SK-N-DZ (cell line): ENCODE results near the gene TIGD3.

Experiments used
- DNase-seq: peaks from one replicate; pipeline ENCODE4 v3.0.0-alpha.2; 2015; ENCODE audit warnings: low spot score

Gene TIGD3

DNA sequence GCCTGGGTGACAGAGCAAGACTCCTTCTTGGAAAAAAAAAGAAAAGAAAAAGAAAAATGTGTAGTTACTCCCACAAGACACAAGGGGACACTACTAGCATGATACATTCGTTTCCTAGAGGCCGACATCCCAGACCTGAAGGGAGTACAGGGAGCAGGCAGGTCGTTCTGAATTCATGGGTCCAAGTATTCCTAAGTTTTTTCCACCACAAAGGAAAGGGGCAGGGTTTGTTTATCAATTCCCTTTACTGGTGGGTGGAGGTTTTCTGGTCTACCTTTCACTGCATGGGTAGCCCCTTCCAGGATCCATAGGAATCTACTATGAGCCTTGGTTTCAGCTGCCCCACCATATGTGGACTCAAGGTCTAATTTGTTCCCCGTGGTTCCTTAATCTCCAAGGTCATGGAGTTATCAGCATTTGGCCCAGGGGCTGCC lies 11.8 kb downstream of the TIGD3 start:
- peak; percentile 83 for DNase-seq

DNA sequence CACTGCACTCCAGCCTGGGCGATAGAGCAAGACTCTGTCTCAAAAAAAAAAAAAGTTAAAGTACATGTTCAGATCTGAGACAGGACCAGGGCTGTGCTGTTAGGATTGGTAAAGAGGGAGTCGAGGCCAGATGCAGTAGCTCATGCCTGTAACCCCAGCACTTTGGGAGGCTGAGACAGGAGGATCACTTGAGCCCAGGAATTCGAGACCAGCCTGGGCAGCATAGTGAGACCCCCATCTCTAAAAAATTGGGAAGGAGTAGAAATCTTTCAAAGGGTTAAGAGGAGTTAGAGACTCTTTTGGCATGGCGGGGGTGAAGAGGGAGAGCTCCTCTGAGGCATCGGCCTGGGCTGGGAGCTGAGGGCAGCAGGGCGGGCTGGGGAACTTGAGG lies 16.1 kb downstream of the TIGD3 start:
- DNase-seq: no peak

DNA sequence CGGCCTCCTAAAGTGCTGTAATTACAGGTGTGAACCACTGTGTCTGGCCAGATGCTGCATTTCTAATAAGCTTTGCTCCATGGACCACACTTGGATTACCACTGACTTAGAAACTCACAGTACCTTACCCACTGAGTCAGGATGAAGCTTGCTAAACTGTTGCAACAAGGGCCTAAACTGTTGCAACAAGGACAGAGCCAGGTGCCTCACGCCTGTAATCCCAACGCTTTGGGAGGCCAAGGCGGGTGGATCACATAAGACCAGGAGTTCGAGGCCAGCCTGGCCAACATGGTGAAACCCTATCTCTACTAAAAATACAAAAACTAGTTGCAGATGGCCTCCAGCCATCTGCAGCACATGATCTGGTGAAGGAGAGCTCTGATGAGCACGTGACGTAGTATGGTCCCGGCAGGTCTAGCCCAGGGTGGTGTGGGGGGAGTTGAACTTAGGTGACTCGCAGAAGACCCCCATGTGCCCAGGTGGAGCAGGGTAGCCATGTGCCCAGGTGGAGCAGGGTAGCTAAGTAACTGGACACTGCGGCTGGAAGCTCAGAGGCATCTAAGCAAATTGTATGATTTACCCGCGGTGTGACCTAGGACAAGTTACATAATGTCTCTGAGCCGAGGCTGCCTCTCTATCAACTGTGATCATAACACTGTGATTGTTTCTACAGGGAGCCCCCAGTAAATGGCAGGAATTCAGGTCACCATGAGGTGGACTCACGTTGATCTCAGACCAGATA lies 19.5 kb downstream of the TIGD3 start:
- no peak for DNase-seq

DNA sequence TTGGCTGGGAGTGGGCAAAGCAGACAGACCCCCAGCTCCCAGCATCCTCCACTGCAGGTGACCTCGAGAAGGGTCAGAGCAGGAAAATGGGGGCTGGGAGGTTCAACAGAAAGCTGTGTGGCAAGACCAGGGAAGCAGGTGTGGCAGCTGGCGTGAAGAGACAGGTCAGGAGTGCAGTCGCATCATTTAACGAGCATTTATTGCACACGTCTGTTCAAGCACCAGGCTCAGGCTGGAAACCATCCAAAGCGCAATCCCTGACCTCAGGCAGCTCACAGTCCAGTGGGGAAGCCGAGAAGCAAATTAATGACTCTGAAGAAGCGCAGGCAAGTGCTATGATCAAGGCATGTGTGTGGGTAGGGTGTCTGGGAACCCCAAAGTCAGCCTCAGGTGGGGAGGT lies 20.5 kb downstream of the TIGD3 start:
- DNase-seq: no peak

DNA sequence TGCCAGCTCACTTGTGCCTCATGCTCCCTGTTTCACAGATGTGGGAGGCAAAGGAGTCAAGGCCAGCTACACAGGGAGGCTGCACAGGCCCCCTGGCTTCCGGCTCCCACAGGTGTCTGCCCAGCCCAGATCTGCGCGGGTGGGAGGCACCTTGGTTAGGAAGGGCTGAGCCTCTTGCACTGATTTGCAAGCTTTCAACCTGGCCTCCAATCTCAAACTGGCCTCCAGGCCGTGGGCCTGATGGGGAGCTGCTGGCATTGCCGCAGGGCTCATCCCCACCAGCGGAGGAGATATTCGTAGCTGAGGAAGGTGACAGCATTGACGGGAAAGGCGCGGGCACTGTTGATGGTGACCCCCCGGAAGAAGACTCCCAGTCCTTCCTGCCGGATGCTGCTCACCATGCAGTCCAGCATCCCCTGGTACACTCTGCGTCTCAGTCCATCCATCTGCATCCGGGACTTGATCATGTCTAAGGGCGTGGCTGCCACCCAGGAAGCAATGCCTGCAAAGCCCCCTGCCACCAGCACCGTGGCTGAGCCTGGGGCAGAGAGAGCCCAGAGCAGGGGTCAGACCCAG lies 21.7 kb downstream of the TIGD3 start:
- peak; percentile 54 for DNase-seq

DNA sequence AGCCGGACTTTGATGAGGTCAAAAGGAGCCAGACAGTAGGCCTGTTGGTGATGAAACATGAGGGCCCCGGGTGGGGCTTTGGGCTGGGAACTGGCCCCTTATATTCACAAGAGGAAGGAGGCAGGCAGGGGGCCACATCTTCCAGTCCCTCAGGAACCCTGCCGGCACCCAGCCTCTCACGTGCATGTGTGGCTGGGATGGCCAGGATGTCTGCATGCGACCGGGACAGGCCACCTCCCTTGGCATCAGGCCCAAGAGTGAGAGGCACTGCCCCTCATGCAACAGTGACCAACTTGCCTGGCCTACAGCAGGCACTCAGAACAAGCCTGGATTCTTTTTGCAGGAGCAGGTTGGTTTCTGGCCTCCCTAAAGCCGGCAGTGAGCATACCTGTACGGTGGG lies 22.5 kb downstream of the TIGD3 start:
- no peak for DNase-seq

DNA sequence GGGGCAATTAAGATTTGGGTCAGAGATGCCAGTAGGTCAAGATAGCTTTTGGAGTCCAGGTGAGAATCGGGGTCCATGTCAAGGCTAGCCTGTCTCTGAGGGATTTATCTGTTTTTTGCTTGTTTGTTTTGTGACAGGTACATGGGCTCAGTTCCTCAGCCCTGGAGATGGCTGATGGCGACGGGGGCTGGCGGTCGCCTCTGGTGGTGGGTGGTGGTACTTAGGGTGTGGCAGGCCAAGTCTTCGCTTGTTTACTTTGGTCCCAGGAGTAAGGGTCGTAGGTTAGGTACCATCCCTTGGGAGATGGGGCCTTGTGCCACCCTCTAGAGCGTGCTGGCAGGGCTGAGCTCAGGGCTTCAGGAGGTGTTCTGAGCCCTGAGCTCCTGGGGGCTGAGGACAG lies 23.2 kb downstream of the TIGD3 start:
- DNase-seq: no peak

DNA sequence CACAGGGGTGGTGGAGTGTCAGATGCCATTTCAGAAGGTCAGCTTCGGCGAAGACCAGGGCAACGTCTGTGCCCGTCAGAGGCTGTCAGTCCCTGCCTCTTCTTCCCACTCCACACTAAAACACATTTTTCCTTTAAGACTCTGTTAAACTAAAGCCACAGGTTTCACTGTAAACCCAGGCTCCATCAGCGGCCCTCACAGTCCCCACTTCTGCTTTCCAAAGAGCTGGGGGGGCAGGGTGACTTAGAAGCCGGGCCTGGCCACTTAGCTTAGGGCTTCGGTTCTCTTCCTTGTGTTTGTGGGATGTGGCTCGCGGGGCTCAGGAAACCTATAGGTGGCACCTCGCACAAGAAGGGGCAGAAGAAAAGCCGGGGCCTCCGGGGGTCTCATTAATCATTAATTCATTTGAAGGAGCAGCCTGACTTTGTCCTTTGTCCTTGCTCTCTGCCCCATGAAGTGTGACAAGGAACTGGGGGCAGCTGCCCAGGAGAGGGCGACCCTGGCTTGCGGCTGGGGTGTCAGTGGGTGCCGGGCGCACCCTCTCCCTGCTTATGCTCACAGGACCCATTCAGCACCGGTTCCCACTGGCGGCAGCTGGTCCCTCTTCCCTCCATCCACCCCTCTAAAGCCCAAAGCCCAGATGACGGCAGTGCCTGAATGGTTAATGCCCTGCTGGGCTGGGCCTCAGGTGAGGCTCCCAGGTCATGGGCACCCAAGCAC lies 23.8 kb downstream of the TIGD3 start:
- no peak for DNase-seq

DNA sequence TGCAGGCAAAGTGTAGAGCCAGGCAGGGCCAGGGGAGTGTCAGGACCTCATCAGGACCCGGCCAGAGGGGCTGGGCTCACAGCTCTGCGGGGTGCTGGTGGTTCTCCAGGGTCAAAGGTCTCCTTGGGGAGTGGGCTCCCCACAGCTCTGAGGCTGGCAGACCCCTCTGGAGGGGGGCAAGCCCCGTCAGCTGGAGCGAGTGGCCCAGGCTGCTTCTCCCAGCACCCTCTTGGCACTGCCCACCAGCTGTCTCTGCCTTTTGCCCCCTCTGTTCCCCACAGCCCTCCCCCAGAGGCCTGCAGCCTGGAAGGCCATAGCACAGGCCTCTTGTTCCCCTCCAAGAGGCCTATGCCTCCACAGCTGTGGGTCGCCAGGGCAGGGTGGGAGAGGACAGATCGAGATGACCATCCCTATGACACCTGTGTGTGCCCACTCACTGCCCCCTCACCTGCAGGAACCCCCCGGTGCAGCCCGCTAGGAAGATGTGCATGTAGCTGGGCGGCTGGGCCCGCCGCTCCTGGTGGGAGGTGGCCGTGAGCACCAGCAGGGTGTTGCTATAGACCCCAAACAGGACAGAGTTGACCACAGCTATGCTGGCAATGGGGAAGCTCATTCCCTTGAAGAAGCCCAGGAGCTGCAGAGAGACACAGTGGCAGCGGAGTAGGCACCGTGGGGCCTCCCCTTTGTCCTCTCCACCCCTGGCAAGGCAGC lies 24.5 kb downstream of the TIGD3 start:
- DNase-seq: no peak

DNA sequence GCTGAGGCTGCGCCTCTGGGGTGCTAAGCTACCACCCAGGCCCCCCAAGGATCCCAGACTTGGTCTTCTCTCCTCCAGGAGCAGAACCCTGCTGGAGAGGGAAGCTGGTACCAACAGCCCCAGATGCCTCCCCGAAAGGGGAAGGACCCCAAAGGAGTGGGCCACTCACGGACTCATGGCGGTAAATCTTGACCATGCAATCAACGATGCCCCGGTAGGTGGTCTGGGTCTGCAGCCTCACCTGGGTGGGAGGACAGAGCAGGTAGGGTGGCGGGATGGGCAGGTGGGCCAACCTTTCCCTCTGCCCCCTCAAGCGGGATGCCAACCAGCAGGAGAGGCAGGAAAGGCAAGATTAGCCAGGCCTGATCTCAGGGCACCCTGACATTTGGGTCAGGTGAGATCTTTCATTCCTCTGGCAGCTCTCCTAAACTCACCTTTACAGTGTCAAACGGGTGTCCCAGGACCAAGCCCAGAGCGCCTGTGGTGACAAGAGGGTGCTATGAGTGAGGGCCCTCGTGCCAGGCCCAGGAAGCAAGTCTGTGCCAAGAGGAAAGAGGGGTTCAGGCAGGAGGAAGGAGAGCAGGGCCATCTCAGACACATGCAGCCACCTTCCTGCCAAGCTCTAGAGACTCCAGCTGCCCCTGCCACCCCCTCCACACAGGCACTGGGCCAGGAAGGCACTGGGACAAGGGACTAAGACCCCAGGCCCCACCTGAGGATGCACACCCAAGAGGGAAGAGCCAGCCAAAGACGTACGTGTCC lies 25.3 kb downstream of the TIGD3 start:
- DNase-seq: no peak

DNA sequence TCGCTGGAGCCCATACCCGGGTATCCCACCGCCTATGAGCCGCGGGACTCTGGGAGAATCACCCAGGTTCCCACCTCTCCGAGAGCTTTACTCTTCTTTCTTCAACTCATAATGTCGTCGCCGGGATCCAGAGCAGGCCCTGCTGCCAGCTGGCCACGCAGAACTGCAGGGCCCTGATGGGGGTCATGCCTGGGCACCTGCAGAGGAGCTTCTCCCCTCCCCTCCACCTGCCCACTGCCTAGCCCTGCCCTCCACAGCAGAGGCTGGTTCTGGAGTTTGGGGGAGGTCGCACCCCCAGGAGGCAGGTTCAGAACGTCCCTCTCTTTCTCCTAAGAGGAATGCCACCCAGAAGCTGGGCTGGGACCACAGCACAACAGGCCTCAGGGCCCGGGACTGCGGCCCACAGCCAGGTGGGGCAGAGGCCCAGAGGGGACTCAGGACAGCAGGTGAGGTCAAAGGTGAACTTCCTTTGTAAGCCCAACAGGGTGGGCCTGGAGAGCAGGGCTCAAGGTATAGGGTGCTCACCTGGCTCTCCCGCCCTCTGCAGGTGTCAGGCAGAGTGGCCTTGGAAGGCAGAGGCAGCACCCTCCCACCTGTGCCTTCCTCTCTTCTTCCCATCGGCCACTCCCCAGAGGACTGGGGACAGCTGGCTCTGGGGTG lies 26.0 kb downstream of the TIGD3 start:
- DNase-seq: no peak

DNA sequence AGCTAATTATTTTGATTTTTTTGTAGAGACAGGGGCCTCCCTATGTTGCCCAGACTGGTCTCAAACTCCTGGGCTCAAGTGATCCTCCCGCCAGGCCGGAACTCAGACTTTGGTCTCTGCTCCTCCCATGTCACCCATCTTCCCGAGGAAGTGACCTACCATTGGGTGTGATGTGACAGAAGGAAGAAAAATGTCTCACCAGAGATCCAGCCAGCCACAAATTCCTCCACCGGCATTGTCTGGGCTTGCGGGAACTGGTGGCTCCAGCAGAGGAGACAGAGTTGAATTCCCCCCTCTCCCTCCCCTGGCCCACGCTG lies 27.1 kb downstream of the TIGD3 start:
- DNase-seq: peak; percentile 37

DNA sequence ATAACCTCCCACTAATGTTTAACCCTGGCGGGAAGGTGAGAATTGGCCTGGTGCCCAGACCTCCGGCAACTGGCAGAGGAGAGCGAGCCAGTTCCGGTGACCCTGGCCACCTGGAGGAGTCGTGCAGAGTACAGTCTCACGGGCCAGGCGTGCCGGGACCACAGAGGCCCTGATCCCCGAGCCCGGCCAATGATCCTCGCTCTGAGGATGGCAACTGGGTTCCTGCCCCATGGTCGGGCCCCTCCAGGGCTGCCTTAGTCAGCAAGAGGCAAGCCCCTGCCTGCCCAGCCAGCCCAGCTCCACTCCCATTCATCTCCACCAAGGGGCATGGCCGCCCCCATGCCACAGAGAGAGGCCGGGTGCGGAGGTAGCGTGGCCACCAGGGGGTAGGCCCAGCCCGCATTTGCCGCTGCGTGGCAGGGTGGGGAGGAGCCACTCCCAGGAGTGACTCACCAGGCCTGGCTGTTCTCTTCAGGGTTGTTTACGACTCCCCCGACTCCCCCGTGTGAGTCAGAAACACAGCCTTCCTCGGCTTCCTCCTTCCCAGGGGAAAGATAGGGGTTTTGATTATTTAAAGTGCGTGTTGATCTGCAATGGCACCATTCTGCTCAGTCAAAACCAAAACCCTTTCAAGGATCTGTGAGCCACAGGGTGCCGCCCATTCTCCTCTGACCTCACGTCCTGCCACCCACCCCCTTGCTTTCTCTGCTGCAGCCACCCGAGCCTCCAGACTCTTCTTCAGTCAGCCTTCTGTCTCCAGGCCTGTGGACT lies 27.7 kb downstream of the TIGD3 start, which contains the start of gene SLC25A45:
TSS of gene SLC25A45 (minus strand) at position 614 of the 771 bp plus-strand sequence. CDS start 695 bp downstream, outside the sequence.
- peak; percentile 83 for DNase-seq

DNA sequence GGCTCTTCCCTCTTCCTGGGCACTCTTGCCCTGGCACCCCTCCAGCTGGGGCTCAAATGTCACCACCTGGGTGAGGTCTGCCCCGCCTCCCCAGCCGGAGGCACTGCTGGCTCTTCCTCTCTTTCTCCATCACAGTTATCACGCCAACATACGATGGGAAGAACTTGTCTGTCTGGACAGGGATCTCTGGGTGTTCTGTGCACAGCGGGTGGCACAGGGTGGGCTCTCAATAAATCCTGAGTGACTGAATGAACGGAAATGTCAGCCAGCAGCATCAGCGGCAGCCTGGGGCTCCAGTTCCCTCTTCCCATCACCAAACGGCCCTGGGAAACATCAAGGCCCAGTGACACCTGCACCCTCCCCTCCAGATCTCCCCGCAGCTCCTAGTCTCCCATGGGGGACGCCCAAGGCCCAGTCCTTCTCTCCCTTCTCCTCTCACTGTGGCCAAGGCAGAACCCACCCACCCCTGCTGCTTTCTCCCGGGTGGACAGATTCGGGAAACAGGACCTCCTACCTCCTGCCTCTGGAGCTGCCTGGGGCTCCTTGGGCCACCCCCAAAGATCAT lies 28.3 kb downstream of the TIGD3 start:
- DNase-seq: peak; percentile 68

DNA sequence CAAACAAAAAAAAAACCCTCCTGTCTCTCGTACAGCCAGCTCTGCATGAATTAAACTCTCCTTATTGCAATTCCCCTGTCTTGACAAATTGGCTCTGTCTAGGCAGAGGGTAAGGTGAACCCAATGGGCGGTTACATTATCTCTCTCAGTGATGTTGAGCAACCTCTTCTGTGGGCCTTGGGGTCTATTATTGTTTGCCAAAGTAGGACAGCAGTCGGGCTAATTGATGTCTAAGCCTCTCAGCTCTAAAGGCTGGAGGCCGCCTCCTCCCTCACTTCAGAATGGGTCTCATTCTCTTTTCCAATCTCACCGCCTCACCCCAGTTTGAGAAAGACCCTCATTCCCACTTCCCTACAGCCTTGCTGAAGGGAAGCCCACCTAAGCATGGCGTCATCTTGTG lies 29.2 kb downstream of the TIGD3 start:
- no peak for DNase-seq

DNA sequence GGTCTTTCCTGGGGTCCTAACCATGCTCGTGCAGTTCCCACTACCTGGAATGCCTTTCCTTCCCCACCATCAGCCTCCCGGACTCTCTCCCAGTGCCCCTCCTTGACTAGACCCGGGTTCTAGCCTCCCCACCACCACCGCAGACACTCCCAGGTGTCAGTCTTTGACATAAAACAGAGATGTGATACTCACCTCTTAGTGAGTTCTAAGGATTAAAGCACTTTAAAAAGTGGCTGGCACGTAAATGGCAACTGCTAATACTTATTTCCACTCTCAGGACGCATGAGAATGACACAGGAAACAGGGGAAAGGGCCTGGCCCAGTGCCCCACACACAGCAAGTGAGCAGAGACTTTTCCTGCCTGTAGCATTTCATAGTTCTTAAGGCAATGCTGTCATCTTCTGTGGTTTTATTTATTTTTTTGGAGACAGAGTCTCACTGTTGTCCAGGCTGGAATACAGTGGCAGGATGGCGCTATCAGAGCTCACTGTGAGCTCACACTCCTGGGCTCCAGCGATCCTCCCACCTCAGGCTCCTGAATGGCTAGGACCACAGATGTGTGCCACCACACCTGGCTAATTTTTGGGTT lies 29.8 kb downstream of the TIGD3 start:
- DNase-seq: no peak

DNA sequence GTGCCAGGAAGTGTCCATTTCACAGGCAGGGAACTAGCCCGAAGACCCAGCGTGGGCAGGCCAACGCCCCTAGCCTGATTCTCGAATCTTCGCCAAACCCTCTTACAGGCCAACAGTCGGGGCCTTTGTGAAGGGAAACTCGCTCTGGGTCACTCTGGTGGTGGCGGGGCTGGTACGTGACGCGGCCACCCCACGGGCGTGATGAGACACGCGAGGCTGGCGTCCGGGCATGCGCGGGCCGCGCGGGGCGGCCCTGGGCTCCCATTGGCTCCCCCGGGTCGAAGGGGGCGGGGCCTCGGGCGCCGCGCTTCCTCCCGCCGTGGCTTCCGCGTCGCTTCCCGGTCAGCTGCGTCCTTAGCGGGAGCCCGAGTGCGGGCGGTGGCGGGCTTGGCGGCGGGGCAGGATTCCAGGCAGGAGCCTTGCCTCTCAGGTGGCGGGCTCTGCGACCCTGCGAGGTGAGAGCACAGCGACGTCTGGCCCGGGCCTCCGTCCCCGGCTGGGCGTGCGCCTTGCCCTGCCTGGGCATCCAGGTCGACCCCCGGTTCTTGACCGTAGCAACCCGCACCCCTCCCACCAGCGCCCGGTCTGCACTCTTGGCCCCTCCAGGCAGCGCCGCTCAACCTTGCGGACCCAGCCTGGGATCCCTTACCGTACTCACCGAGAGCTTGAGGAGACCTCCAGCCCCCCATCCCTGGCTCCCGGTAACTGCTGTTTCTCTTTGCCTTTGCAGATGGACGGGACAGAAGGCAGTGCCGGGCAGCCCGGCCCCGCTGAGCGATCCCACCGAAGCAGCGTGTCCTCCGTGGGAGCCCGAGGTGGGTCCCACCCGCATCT lies 32.0 kb downstream of the TIGD3 start, which contains the start of gene FRMD8:
TSS of gene FRMD8 (plus strand) at position 331 of the 834 bp plus-strand sequence. CDS start at position 731, 400 bp downstream.
- peak; percentile 72 for DNase-seq

DNA sequence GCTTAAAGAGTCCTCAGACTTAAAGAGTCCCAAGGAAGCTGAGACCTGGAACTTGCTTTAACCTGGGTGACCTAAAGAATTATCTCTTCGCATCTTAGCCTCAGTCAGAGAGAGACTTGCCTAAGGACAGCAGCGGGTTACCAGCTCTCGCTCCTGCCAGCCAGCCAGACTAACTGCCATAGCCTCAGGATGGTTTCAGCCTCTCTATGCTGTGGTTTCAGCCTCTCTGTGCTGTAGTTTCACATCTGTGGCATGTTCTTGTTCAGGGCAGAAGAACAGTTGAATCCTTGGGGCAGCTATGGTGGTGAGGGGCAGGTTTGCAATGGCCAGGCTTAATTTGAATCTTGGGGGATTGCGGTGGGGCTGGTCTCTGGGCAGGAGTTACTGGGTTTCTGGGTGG lies 34.2 kb downstream of the TIGD3 start:
- no peak for DNase-seq
